Ovary (tissue), 9 donors: Measurements from ENCODE around the gene KAT2B. TPM values are rescaled to one million over a fixed set of nuclear protein-coding genes. Genes with fewer than 3 reads are reported as not detected.

ENCODE experiments used
- DNase-seq, 5 donors: peaks; one replicate each; pipeline ENCODE4 v3.0.0-alpha.2; 2019 to 2020
- H3K27ac ChIP-seq, 2 donors: fragments of 200-600 bp; one replicate each; pipeline versions ENCODE4 v1.5.1 to v1.8.0; 2019 to 2022
- H3K27me3 ChIP-seq: fragments of 200-600 bp; one replicate; pipeline ENCODE4 v1.8.0; 2022
- H3K36me3 ChIP-seq: fragments of 200-600 bp; sonication (generic); one replicate; pipeline ENCODE4 v1.5.1; 2019
- H3K4me1 ChIP-seq: one replicate; pipeline ENCODE4 v1.8.1; 2013; ENCODE audit warnings: mild to moderate bottlenecking, moderate library complexity; ENCODE audit not compliant: insufficient read depth
- H3K4me3 ChIP-seq: fragments of 200-600 bp; sonication (generic); one replicate; pipeline ENCODE4 v1.5.1; 2017
- H3K9me3 ChIP-seq, 2 donors: fragments of 200-600 bp in 1 of 2; sonication (generic) in 1 of 2; one replicate each; pipeline versions ENCODE4 v1.5.1 to v1.8.1; 2013 to 2019; ENCODE audit warnings: mild to moderate bottlenecking in 1 of 2, moderate library complexity in 1 of 2
- EP300 ChIP-seq: sonication (generic); formaldehyde crosslinking; IDR thresholded peaks from one replicate; pipeline ENCODE4 v1.6.1; 2017; ENCODE audit warnings: antibody characterized with exemption
- POLR2A ChIP-seq: fragments of 450-650 bp; IDR thresholded peaks from one replicate; pipeline ENCODE4 v1.6.1; 2017; ENCODE audit warnings: antibody characterized with exemption, mild to moderate bottlenecking, moderate library complexity
- WGBS, 3 donors: extraction: QIAGEN DNeasy Blood & Tissue Kit in 1 of 3; methylation state at CpG; one replicate each; pipeline versions ENCODE4 v1.1.5 to v1.1.7; 2013 to 2017; 5-methylcytosine and 5-hydroxymethylcytosine counted together
- intact Hi-C, 4 donors: fragments of 100-400 bp; cut with DNase I; formaldehyde crosslinking; loops; one replicate each; pipeline versions ENCODE4 v1.11.0 to v1.15.1; 2022 to 2023
- polyA plus RNA-seq, 2 donors: library from polyadenylated mRNA; stranded (reverse); fragments of 200-250 nt in 1 of 2; fragments of 350-450 nt in 1 of 2; fragmentation: Illumina TruSeq in 1 of 2; extraction: RNeasy Lipid Tissue Mini Kit (QIAGEN cat#74804) in 1 of 2; gene quantifications; one replicate each; pipeline ENCODE4 v1.2.3, GENCODE V29; 2013 to 2014
- total RNA-seq, 7 donors: library from RNA; depleted of rRNA in 2 of 7; stranded (reverse); fragments of >200 nt in 2 of 7; fragmentation: NEBNext Ultra II Directional in 3 of 7; extraction: Animal tissue kit (Norgen Biotek cat#: 25700) in 3 of 7; gene quantifications; one replicate each; pipeline versions ENCODE4 v1.1.0 to v1.2.4, GENCODE V29; 2016 to 2023
- TF ChIP-seq, protein P1 (sequence below), 3 donors: fragments of 450-650 bp in 2 of 3; fragments of 200-600 bp in 1 of 3; IDR thresholded peaks; one replicate each; pipeline versions ENCODE4 v1.5.1 to v1.8.0; 2016 to 2022; ENCODE audit warnings: antibody characterized with exemption in 3 of 3, mild to moderate bottlenecking in 1 of 3
- donor health status: DM: no; HTN: no; CAD: no; lungs with moderate emphysema.
- donor health status: DM: no; HTN: no; CAD: no.
- donor health status: Bipolar disorder and iron deficiency.
- donor health status: DM: yes; HTN: yes; CAD: no.
- donor health status: DM: no; HTN: no; CAD: no.
- donor health status: DM: yes; HTN: yes; CAD: no.

KAT2B gene
- total and polyA plus RNA-seq, 9 donors = 15.1 to 49.3 (median 33.0) TPM

- Histone ChIP-seq H3K9me3 (no peaks in the 10 kb centered on the region), H3K27ac (no peak overlapping the region), H3K27me3 (no peaks in the 10 kb centered on the region), H3K4me3 (no peak overlapping the region), H3K4me1 (peaks cover 4% of the 10 kb centered on the region), H3K36me3 (no peaks in the 10 kb centered on the region)
- whole genome bisulfite sequencing, 3 donors = 97 to 98% (median 98%) methylated on average over 4 of the region's 4 CpGs
- intact Hi-C loops = no loop called here
- TF ChIP-seq POLR2A = no peak
- TF ChIP-seq, protein P1, sequence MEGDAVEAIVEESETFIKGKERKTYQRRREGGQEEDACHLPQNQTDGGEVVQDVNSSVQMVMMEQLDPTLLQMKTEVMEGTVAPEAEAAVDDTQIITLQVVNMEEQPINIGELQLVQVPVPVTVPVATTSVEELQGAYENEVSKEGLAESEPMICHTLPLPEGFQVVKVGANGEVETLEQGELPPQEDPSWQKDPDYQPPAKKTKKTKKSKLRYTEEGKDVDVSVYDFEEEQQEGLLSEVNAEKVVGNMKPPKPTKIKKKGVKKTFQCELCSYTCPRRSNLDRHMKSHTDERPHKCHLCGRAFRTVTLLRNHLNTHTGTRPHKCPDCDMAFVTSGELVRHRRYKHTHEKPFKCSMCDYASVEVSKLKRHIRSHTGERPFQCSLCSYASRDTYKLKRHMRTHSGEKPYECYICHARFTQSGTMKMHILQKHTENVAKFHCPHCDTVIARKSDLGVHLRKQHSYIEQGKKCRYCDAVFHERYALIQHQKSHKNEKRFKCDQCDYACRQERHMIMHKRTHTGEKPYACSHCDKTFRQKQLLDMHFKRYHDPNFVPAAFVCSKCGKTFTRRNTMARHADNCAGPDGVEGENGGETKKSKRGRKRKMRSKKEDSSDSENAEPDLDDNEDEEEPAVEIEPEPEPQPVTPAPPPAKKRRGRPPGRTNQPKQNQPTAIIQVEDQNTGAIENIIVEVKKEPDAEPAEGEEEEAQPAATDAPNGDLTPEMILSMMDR (IDR thresholded peaks at IDR 0.05) = no peak
- TF ChIP-seq EP300 = no peak
- DNase-seq = no peak
Observed at GRCh38 chr3:20095470-20095869, 55.2 kb downstream of the KAT2B start.

DNA sequence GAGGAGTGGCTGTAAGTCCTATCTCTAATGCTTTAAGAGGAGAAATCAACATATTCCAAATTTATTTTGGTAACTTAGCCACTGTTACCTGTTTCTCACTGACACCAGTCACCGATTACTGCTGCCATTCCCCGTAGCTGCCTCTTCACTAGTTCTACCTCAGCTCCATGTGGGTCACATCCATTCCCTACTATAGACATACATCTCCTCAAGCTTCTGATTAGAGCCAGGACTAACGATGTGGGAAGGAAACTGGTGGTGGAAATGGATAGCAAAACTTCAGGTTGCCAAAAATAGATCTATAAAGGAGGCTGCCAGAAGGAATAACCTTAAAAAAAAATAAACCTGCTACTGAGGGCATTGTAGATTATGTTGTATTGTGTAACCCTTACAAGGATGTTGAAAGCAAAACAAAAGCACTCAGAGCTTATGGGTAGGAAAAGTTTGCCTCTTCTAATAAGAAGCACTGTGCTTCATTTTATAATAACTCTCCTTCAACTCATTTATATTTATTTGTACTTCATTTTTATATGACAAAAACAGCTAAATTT is 56.0 kb downstream of the KAT2B start:
- H3K27me3 ChIP-seq = no peaks in the 10 kb centered on the region
- intact Hi-C loops = no loop called here
- no peaks in the 10 kb centered on the region for H3K9me3 ChIP-seq
- no peak for DNase-seq
- H3K4me3 ChIP-seq = no peak overlapping the region
- H3K27ac ChIP-seq = peak overlapping the region in 1 of 2 donors; percentile 28
- WGBS, 3 donors = 51 to 62% (median 60%) methylated on average over 3 of the region's 3 CpGs
- no peaks in the 10 kb centered on the region for H3K36me3 ChIP-seq
- H3K4me1 ChIP-seq = peaks cover 4% of the 10 kb centered on the region
- TF ChIP-seq, protein P1 (IDR thresholded peaks at IDR 0.05) = no peak
- TF ChIP-seq EP300 (no peak), POLR2A (no peak)

GRCh38 chr3:20097015-20097414 is 56.8 kb downstream of the KAT2B start:
- no peaks in the 10 kb centered on the region for H3K9me3 ChIP-seq
- 2 to 12% (median 11%) methylated on average over 1 of the region's 1 CpG for WGBS, 3 donors
- peak overlapping the region in 1 of 2 donors; percentile 28 for H3K27ac ChIP-seq
- DNase-seq = peak in 2 of 5 donors; percentile 14 to 38
- TF ChIP-seq POLR2A (no peak), EP300 (no peak)
- TF ChIP-seq, protein P1 (IDR thresholded peaks at IDR 0.05) = no peak
- H3K4me1 ChIP-seq = peaks cover 4% of the 10 kb centered on the region
- H3K36me3 ChIP-seq = no peaks in the 10 kb centered on the region
- intact Hi-C loops = no loop called here
- no peaks in the 10 kb centered on the region for H3K27me3 ChIP-seq
- H3K4me3 ChIP-seq = no peak overlapping the region

DNA sequence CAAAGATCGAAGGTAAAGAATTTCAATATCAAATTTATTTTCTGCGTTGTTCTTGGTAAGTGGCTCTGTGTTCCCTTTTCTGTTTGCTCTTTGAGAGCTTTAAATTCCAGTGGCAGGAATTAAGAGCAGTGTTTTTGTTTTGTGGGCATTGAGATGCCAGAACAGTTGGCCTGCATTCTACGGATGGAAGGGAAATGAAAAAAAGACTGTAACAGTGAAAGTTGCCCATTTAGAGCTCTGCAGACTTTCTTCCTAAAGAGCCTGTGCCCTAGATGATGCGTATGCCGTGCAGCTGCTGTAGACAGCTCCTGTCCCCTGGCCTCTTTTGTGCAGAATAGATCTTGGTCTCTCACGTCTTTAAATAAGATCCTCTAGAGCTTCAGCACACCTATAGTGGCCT is 58.8 kb downstream of the KAT2B start:
- Histone ChIP-seq H3K27ac (no peak overlapping the region), H3K9me3 (no peaks in the 10 kb centered on the region), H3K4me3 (no peak overlapping the region), H3K4me1 (peaks cover 4% of the 10 kb centered on the region), H3K27me3 (no peaks in the 10 kb centered on the region), H3K36me3 (no peaks in the 10 kb centered on the region)
- no peak for TF ChIP-seq POLR2A
- TF ChIP-seq, protein P1 (IDR thresholded peaks at IDR 0.05) = no peak
- no peak for TF ChIP-seq EP300
- DNase-seq = no peak
- intact Hi-C loops = no loop called here
- 79 to 87% (median 79%) methylated on average over 6 of the region's 6 CpGs for WGBS, 3 donors
